Kidney capillary endothelial cell (primary cell): ENCODE measurements around the gene HLA-DPA1.
A peak's percentile ranks its signal among the peaks of the same experiment; 100 is the strongest.
"Not testable (repeated sequence)": the region's sequence is repeated elsewhere in the genome, so short reads cannot be mapped to it uniquely, and the experiment has no call there.

Experiments used
- DNase-seq: peaks from one replicate; pipeline ENCODE4 v3.0.0-alpha.2; 2018; ENCODE audit warnings: low spot score

HLA-DPA1 gene

DNA sequence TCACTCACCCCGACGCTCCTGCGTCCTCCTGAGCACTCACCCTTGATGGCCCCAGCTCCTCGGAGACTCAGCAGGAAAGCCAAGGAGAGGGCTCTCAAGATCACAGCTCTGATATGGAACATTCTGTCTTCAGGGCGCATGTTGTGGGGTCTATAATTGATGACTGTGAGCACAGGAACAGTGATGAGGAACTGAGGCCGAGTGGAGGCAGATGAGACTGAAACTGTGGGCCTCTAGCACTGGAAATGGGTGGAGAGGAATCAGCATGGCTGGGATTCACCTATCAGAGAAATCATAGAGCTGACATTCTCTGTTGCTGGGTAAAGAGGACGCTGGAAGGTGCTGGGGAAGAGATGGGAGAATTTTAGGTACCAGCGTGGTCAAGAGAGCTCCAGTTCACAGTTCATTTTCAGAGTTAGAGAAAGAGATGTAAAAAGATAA, at the start of gene HLA-DPA1:
Gene HLA-DPA1, minus strand, starts transcription at position 219 of the 441 bp plus-strand sequence.
- no peak for DNase-seq

GRCh38 chr6:33123181-33123580, 49.7 kb upstream of the HLA-DPA1 start:
- DNase-seq: no peak

GRCh38 chr6:33120001-33120400, 46.6 kb upstream of the HLA-DPA1 start:
- no peak for DNase-seq

DNA sequence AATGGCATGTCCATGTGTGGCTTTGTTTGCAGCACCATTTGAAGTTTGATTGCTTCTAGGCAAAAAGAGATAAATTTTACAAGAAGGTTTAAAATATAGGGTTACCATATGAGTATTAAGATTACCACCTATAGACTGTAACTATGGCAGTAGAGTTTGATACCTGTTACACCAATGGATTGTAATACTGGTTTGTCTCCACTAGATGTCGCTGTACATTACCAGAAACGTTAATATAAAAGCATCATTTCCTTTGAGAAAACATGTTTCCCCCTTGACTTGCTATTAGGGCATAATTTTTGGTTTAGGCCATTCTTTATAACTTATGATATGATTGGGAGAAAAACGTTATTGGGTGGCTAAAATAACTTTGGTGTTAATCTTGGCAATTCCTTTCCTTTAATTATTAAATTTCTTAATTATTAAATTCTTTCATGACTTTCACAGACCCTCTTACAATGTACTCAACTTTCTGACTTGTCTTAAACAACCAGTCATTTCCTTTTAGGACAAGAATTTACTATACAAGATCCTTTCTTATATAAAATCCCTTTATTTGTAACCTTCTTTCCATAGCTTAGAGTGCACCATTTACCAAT, 45.2 kb upstream of the HLA-DPA1 start:
- DNase-seq: peak; percentile 55

DNA sequence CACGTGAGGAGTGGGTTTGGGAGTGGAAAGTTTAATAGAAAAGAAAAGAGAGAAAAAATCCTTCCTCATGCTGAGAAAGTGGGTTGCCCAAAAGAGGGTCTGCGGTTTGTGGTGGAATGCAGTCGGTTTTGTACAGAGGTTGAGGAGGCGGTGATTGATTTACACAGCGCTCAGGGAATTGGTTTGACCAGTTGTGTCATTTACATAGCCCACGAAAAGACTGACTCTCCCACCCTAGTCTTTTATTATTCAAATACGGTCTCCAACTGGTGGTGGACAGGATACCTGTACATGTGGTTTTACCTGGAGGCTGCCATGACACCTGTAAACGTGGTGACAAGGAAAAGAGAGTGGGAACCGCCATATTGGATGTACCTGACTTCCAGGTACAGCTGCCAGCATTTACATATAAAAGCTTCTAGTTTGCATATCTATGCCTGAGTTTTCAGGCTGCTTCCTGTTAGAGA, 44.4 kb upstream of the HLA-DPA1 start:
- no peak for DNase-seq

DNA sequence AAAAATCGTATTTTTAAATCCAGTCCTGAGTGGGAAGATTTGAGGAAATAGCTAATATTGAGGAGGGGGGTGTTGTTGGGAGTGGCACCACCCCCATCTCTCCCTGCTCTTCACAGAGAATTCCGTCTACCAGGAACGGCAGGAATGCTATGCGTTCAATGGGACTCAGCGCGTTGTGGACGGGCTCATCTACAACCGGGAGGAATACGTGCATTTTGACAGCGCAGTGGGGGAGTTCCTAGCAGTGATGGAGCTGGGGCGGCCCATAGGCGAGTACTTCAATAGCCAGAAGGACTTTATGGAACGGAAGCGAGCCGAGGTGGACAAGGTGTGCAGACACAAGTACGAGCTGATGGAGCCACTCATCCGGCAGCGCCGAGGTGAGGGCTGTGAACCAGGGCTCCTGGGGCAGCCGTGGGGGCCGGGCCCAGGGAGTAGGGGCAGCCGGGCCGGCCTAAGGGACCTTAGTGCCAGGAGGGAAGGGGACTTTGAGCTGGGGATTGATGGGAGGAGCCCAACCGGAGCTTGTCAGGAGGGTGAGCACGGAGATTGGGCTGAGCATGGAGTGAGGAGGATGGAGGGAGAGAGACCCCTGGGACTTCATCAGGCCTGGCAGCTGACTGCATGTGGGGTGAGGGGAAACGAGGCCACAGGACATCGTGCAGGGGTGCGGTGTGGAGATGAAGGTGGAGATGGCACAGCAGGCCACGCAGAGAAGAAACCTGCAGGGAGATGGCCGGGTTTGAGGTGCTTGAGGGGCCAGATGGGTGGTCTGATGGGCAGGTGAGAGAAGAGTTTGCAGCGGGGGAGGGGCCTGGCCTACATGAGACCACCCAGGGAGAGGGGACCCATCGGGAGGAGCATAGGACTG, 43.6 kb upstream of the HLA-DPA1 start:
- DNase-seq: no peak

GRCh38 chr6:33116417-33116816, 43.0 kb upstream of the HLA-DPA1 start:
- DNase-seq: no peak

DNA sequence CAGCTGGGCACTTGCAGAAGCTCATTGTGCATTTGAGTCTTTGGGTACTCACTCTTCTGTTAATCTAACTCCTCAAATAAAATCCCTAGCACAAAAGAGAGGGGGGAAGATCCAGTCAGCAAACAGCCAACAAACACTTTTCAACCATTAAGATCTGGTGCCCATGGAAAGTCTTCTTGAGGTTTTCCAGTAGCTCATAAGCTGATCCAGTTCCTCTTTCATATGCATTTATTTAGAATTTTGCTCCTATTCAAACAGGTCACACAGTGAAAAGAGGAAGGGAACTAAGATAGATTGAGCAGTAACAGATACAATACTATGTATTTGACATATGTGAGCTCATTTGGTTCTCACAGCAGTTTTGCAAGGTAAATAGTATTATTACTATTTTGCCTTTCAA, 41.0 kb upstream of the HLA-DPA1 start:
- no peak for DNase-seq

- DNase-seq: no peak
Observed at GRCh38 chr6:33113755-33114154, 40.3 kb upstream of the HLA-DPA1 start.

- DNase-seq: peak; percentile 32
Observed at GRCh38 chr6:33112148-33112547, 38.7 kb upstream of the HLA-DPA1 start.

DNA sequence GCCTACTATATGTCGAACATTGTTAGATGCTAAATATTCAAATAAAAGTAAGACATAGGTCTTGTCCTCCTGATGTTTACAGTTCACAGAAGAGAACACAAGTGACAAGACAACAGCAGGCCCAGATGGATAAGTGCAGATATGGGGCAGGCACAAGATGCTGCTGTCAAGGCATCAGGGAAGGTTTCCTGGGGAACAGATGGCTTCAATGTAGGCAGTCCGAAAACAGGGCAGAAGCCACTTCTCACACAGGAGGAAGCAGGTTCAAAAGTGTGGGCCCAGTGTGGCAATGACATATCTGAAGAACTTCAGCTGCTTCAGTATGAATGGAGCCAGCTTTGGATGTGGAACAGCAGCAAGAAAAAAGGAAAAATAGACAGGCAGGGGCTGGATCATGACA, 34.9 kb upstream of the HLA-DPA1 start:
- DNase-seq: no peak

DNA sequence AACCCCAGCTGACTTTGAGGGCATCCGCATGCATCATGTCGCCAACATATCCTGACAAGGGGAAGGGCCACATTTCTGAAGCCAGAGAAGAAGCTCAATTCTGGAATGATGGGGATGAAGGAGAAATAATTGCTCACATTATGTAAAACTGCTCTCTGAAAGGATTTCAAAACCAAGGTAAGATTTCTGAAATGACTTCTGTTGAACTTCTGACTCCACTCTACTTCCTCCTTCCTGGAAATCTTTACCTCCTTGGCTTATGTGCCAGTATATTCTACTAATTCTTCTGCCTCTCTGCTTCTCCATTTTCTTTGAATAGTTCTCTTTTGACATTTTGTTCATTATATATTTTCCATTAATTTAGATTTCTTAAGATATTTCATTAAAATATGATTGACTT, 34.2 kb upstream of the HLA-DPA1 start:
- no peak for DNase-seq

DNA sequence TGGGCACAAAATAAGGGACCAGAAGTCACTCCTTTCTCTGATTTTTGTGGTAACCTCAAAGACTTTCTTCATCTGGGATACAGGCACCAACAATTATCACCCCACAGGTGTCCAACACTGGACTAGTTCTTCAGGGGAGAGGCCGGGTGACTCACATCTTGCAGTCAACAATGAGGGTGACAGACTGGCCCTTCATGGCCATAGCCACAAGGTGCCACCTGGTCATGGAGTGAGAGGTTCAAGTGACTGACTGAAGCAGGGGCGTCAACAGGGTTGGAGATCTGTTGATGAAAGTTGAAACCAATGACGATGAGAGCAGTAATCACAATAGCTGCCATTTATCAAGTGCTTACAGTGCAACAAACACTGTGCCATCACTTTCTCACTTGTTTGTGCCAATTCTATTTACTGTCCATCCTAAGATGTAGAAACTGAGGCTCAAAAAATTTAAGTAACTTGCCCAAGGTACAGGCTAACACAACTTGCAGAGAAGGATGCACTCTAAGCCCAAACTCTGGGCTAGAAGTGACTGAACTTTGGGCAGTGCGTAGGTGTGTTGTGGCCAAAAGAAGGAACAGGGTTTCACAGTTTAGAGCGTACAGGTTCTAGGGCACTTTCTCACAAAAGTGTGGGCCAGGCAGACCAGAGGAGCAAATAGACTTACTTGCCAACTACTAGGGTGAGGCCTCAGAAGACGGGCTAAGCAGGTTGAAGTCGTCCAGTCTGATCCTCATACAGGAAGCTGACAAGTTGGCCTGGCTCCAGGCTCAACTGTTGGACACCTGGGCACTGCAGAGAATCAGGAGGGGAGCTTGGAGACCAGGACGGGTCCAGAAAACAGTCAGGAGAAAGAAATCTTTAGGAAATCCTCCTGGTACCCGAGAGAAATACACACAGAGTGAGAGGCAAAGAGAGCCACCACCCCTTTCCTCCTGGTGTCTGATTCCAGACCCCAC, 32.7 kb upstream of the HLA-DPA1 start:
- DNase-seq: no peak

GRCh38 chr6:33105386-33105785, 31.9 kb upstream of the HLA-DPA1 start:
- no peak for DNase-seq

DNA sequence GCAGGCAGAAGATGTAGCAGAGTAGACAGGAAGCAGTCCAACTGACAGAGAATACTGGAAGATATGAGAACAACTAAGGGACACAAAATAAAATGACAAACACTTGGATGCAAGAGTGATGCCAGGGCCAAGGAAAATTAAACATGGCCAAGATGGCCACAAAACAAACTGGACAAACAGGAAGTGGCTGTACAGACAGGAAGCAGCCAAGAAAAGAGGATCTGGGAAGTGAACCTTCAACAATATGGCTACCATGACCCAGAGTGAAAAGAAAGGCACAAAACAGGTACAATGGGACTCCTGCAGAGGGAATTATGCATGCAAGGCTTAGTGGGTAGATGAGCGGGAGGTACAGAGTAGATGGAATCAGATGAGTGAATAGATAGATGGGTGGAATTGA, 31.4 kb upstream of the HLA-DPA1 start:
- no peak for DNase-seq

DNA sequence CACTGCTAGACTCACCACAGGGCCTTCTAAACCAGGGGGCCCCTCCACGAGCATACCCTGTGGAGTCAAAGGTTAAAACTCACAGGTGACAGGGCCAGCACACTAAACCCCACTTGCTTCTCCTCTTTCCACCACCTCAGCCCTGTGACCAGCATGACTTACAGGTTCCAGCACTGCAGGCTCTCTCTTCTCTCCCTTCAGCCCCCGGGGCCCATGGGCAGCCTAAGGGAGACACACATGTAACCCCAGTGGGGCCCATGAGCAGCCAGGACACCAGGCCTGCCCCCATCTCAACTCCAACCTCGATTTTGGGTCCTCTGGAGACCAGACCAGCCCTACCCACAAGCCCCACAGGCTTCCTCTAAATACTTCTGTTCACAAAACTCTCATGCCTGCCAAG, 30.3 kb upstream of the HLA-DPA1 start:
- DNase-seq: no peak

DNA sequence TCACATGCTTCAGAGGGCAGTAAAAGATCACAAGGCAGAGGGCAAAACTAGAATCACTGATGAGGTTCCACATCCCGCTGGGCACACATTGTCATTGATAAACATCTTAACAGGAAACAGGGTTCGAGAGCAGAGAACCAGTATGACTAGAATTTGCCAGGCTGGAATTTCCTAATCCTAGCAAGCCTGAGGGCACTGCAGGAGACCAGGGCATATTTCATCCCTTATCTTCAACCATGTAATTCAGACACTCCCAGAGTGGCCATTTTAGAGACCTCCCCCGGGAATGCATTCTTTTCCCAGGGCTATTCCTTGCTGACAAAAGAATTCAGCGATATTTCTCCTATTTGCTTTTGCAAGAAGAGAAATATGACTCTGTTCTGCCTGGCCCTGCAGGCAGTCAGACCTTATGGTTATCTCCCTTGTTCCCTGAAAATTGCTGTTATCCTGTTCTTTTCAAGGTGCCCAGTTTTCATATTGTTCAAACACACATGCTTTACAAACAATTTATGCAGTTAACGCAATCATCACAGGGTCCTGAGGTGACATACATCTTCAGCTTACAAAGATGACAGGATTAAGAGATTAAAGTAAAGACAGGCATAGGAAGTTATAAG, 27.8 kb upstream of the HLA-DPA1 start:
- DNase-seq: not testable (repeated sequence)

- no peak for DNase-seq
Observed at GRCh38 chr6:33095681-33096080, 22.2 kb upstream of the HLA-DPA1 start.

- DNase-seq: no peak
Observed at GRCh38 chr6:33093855-33094254, 20.4 kb upstream of the HLA-DPA1 start.

DNA sequence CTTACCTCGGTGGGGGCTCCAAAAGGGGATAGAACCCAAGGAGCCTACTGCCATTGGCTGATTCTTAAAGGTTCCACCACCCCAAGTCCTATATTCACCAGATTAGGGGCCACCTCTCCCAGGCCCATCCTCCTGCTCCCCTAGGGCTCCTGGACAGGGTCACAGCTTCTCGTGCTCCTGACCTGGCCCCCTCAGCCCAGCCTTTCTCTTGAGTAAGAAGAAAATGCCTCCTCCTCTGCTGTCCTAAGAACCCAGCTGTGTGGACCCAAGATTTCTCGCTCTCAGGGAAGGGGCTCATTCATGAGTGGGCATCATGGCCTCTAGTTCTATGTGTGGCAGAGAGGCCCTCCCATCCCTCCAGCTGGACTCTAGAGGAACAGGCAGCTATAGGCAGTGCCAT, 18.9 kb upstream of the HLA-DPA1 start:
- no peak for DNase-seq

GRCh38 chr6:33091957-33092356, 18.5 kb upstream of the HLA-DPA1 start:
- DNase-seq: no peak
